ENCODE data around the gene SND1.
A peak's percentile ranks its signal among the peaks of the same experiment; 100 is the strongest.
"Not testable (repeated sequence)": the region's sequence is repeated elsewhere in the genome, so short reads cannot be mapped to it uniquely, and the experiment has no call there.

Gene SND1

GRCh38 chr7:127901895-127902703, 250.1 kb downstream of the SND1 start:
- Histone ChIP-seq H3K27ac (no peak overlapping the region), H3K4me3 (ENCODE audit: low read depth, low read length) (no peak overlapping the region), H3K27me3 (replicated peaks) (no peaks in the 10 kb centered on the region), H3K36me3 (replicated peaks) (no peaks in the 10 kb centered on the region)
- no peak for TF ChIP-seq CTCF (IDR thresholded peaks at IDR 0.05; ENCODE audit: low read depth, low read length, missing control alignments)
- DNase-seq: no peak
- in situ Hi-C loops (cut with HindIII; ENCODE audit: low pct_ligation_motif_present, low sequenced_read_pairs): no loop called here

- in situ Hi-C loops (cut with HindIII; ENCODE audit: low pct_ligation_motif_present, low sequenced_read_pairs); H3K27me3 ChIP-seq (replicated peaks); DNase-seq: not testable (repeated sequence)
These were observed 250.8 kb downstream of the SND1 start for GRCh38 chr7:127902753-127903152.

GRCh38 chr7:127903892-127904669, 252.1 kb downstream of the SND1 start:
- in situ Hi-C loops (cut with HindIII; ENCODE audit: low pct_ligation_motif_present, low sequenced_read_pairs): no loop called here
- no peak for TF ChIP-seq CTCF (IDR thresholded peaks at IDR 0.05; ENCODE audit: low read depth, low read length, missing control alignments)

More at GRCh38 chr7:127902753-127903152, 250.8 kb downstream of the SND1 start:
- H3K4me3 ChIP-seq (ENCODE audit: low read depth, low read length); H3K36me3 ChIP-seq (replicated peaks); H3K27ac ChIP-seq: not testable (repeated sequence)

GRCh38 chr7:127904670-127904985, 252.6 kb downstream of the SND1 start:
- in situ Hi-C loops (cut with HindIII; ENCODE audit: low pct_ligation_motif_present, low sequenced_read_pairs): no loop called here
- peak; percentile 14 for DNase-seq

More at GRCh38 chr7:127903892-127904669, 252.1 kb downstream of the SND1 start:
- Histone ChIP-seq H3K36me3 (replicated peaks) (no peaks in the 10 kb centered on the region), H3K27me3 (replicated peaks) (no peaks in the 10 kb centered on the region), H3K4me3 (ENCODE audit: low read depth, low read length) (no peak overlapping the region), H3K27ac (no peak overlapping the region)
- no peak for DNase-seq

GRCh38 chr7:127905021-127905420, 253.0 kb downstream of the SND1 start:
- H3K36me3 ChIP-seq (replicated peaks): no peaks in the 10 kb centered on the region
- H3K27me3 ChIP-seq (replicated peaks): no peaks in the 10 kb centered on the region
- no peak overlapping the region for H3K27ac ChIP-seq
- no peak overlapping the region for H3K4me3 ChIP-seq (ENCODE audit: low read depth, low read length)
- TF ChIP-seq CTCF (IDR thresholded peaks at IDR 0.05; ENCODE audit: low read depth, low read length, missing control alignments): no peak
- in situ Hi-C loops (cut with HindIII; ENCODE audit: low pct_ligation_motif_present, low sequenced_read_pairs): no loop called here
- DNase-seq: no peak

More at GRCh38 chr7:127904670-127904985, 252.6 kb downstream of the SND1 start:
- Histone ChIP-seq H3K36me3 (replicated peaks) (no peaks in the 10 kb centered on the region), H3K27me3 (replicated peaks) (no peaks in the 10 kb centered on the region), H3K27ac (no peak overlapping the region), H3K4me3 (ENCODE audit: low read depth, low read length) (no peak overlapping the region)
- TF ChIP-seq CTCF (IDR thresholded peaks at IDR 0.05; ENCODE audit: low read depth, low read length, missing control alignments): no peak
